Measurements from ENCODE around the gene ARHGEF33. TPM values are rescaled to one million over a fixed set of nuclear protein-coding genes. Genes with fewer than 3 reads are reported as not detected.

Gene ARHGEF33
- total RNA-seq, 2 donors from 2014 or later: 0.96 to 2.2 TPM

GRCh38 chr2:39024833-39025232 lies 135.2 kb downstream of the ARHGEF33 start:
- no peaks in the 10 kb centered on the region for H3K4me1 ChIP-seq (replicated peaks)
- no peaks in the 10 kb centered on the region for H3K9me3 ChIP-seq
- H3K27ac ChIP-seq: no peak overlapping the region
- WGBS: 90% methylated on average over 4 of the region's 4 CpGs
- TF ChIP-seq POLR2A (IDR thresholded peaks at IDR 0.05) (no peak), POLR2AphosphoS5 (IDR thresholded peaks at IDR 0.05) (no peak)
- TF ChIP-seq, protein P1, sequence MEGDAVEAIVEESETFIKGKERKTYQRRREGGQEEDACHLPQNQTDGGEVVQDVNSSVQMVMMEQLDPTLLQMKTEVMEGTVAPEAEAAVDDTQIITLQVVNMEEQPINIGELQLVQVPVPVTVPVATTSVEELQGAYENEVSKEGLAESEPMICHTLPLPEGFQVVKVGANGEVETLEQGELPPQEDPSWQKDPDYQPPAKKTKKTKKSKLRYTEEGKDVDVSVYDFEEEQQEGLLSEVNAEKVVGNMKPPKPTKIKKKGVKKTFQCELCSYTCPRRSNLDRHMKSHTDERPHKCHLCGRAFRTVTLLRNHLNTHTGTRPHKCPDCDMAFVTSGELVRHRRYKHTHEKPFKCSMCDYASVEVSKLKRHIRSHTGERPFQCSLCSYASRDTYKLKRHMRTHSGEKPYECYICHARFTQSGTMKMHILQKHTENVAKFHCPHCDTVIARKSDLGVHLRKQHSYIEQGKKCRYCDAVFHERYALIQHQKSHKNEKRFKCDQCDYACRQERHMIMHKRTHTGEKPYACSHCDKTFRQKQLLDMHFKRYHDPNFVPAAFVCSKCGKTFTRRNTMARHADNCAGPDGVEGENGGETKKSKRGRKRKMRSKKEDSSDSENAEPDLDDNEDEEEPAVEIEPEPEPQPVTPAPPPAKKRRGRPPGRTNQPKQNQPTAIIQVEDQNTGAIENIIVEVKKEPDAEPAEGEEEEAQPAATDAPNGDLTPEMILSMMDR (IDR thresholded peaks at IDR 0.05): no peak
- no peaks in the 10 kb centered on the region for H3K27me3 ChIP-seq (replicated peaks; ENCODE audit: insufficient read depth)
- H3K4me3 ChIP-seq: no peak overlapping the region
- no peak for DNase-seq (ENCODE audit: low spot score)
- intact Hi-C loops (cut with DNase I): no loop called here
- no peaks in the 10 kb centered on the region for H3K36me3 ChIP-seq

Small RNAs within 50 kb of the gene (small RNA-seq; reads per million reads assigned to genes)
- gene RN7SL96P (0 reads per million in 2 donors), gene RNU6-851P (0 reads per million in 2 donors)

Other genes with a start within 250 kb of the ARHGEF33 start
- gene GALM, start 223.8 kb upstream of the ARHGEF33 start, total RNA-seq: 10 to 100 TPM in 1 of 2 donors, 1 to 10 TPM in 1; 5.6 to 22.3 TPM
- gene SRSF7, start 138.5 kb upstream of the ARHGEF33 start, total RNA-seq: 10 to 100 TPM; 73.2 to 84.4 TPM
- 1 to 10 TPM; 4.4 to 8.5 TPM for gene GEMIN6, start 111.7 kb upstream of the ARHGEF33 start, total RNA-seq
- 10 to 100 TPM; 18.5 to 19.0 TPM for gene DHX57, start 13.9 kb upstream of the ARHGEF33 start, total RNA-seq
- 10 to 100 TPM; 26.1 to 34.2 TPM for gene MORN2, start 13.9 kb upstream of the ARHGEF33 start, total RNA-seq
- 10 to 100 TPM; 35.0 to 54.1 TPM for gene SOS1, start 231.2 kb downstream of the ARHGEF33 start, total RNA-seq

Data from prostate gland (tissue), 2 donors.